Esophagus muscularis mucosa (tissue), 4 donors: ENCODE data around the gene FOLR2. TPM values are rescaled to one million over a fixed set of nuclear protein-coding genes. Genes with fewer than 3 reads are reported as not detected.

Experiments used
- DNase-seq: peaks from one replicate; pipeline ENCODE4 v3.0.0-alpha.2; 2017; ENCODE audit errors: extremely low spot score
- H3K27ac ChIP-seq, 4 donors: fragments of 200-600 bp; sonication (generic); replicated peaks in 1 of 4; 1 replicate in 3 of 4; 2 replicates in 1 of 4; pipeline ENCODE4 v1.5.1; 2016 to 2019; ENCODE audit warnings: mild to moderate bottlenecking in 1 of 4
- H3K27me3 ChIP-seq, 4 donors: fragments of 200-600 bp; sonication (generic); one replicate each; pipeline versions ENCODE4 v1.5.1 to v1.6.0; 2016 to 2019
- H3K36me3 ChIP-seq, 4 donors: fragments of 200-600 bp; sonication (generic); one replicate each; pipeline ENCODE4 v1.5.1; 2016 to 2019
- H3K4me1 ChIP-seq, 4 donors: fragments of 200-600 bp; sonication (generic); one replicate each; pipeline ENCODE4 v1.5.1; 2016 to 2019
- H3K4me3 ChIP-seq, 4 donors: fragments of 200-600 bp; sonication (generic); 1 replicate in 2 of 4; 2 replicates in 2 of 4; pipeline ENCODE4 v1.5.1; 2016 to 2019; ENCODE audit warnings: mild to moderate bottlenecking in 4 of 4, moderate library complexity in 1 of 4
- H3K9me3 ChIP-seq, 4 donors: fragments of 200-600 bp; sonication (generic); 1 replicate in 3 of 4; 2 replicates in 1 of 4; pipeline ENCODE4 v1.5.1; 2016 to 2019
- EP300 ChIP-seq: sonication (generic); formaldehyde crosslinking; IDR thresholded peaks from one replicate; pipeline ENCODE4 v1.6.1; 2017; ENCODE audit warnings: antibody characterized with exemption
- POLR2A ChIP-seq: fragments of 450-650 bp; IDR thresholded peaks from one replicate; pipeline ENCODE4 v1.6.1; 2017; ENCODE audit warnings: antibody characterized with exemption, moderate library complexity, mild to moderate bottlenecking, low read depth
- POLR2AphosphoS5 ChIP-seq, 2 donors: sonication (generic); formaldehyde crosslinking; IDR thresholded peaks; one replicate each; pipeline ENCODE4 v1.6.1; 2017; ENCODE audit warnings: antibody characterized with exemption in 2 of 2
- WGBS: methylation state at CpG from one replicate; pipeline ENCODE4 v1.1.5; 2018; 5-methylcytosine and 5-hydroxymethylcytosine counted together
- intact Hi-C: fragments of 100-400 bp; cut with DNase I; formaldehyde crosslinking; loops from one replicate; pipeline ENCODE4 v1.15.1; 2023
- total RNA-seq, 4 donors: library from RNA; depleted of rRNA; stranded (reverse); fragments of >200 nt; gene quantifications; one replicate each; pipeline versions ENCODE4 v1.1.0 to v1.2.1, GENCODE V29; 2016
- TF ChIP-seq, protein P1 (sequence below), 3 experiments: fragments of 200-600 bp in 2 of 3; fragments of 450-650 bp in 1 of 3; sonication (generic) in 2 of 3; IDR thresholded peaks; one replicate each; pipeline ENCODE4 v1.5.1; 2017 to 2019; ENCODE audit warnings: antibody characterized with exemption in 3 of 3, mild to moderate bottlenecking in 2 of 3, moderate library complexity in 1 of 3

FOLR2 gene
- total RNA-seq, 4 donors from 2014 or later: 26.6 to 78.7 (median 33.1) TPM

DNA sequence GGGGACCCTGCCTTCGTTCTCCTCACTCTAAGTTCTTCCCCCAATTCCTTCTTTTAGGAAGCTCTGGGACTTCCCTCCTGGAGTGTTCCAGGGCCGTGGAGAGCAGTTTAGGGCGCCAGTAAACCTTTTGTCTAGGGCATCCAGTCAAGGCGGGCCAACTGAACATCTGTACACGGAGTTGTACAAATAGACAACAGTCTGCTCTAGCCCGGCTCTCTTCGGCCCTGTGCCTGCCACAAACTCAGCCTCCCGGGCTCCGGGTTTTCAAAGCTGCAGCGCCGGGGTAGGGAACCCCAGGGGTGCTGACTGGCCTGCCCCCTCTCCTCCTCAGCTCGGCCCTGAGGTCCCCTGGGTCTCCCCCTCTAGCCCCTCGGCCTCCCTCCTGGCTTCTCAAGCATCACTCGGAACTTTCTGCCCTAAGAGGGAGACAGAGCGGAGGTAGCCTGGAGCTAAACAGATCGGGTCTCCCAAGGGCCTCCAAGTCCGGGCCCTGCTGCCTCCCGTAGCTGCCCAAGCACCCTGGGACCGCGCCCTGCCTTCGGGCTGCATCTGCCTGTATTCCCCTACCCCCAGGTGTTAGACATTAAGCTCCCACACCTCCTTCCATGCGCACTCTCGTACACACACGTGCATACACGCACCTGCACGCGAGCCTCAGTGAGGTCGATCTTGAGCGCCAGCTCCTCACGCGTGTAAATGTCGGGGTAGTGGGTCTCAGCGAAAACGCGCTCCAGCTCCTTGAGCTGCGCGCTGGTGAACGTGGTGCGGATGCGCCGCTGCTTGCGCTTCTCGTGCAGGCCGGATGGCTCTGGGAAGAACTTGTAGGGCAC lies 24.1 kb downstream of the FOLR2 start:
- H3K36me3 ChIP-seq: peaks cover 9 to 28% (median 25%) of the 10 kb centered on the region in 4 donors
- no peak for TF ChIP-seq EP300
- H3K4me3 ChIP-seq: peak overlapping the region; percentile 47 to 62 (median 55)
- no peaks in the 10 kb centered on the region for H3K9me3 ChIP-seq
- peak overlapping the region; percentile 76 to 86 (median 78) for H3K27ac ChIP-seq
- no peak for DNase-seq
- peaks cover 18 to 52% (median 34%) of the 10 kb centered on the region in 4 donors for H3K27me3 ChIP-seq
- WGBS: 28% methylated on average over 17 of the region's 44 CpGs
- peaks cover 53 to 73% (median 71%) of the 10 kb centered on the region in 4 donors for H3K4me1 ChIP-seq
- intact Hi-C loops: no loop called here

DNA sequence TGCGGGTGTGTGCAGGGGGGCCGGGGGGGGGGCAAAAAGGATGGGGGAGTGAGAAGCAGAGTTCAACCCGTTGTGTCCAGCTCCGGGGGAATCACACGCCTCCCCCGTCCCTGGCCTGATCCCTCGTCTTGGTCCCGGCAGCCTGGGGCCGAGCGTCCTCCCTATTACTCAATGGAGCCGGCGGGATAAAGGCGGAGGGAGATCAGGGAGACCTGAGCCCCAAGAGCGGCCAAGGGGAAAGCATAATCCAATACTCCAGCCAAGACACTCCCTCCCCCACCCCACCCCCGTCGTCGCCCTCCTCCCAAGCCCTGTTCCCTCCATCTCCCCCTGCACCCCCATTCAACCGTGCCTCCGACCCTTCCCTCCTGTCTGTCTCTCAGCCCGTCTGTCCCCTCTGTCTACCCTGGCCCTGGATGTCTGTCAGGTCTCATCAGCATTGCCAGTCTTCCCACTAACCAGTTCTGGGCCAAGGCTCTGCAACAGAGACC lies 24.7 kb downstream of the FOLR2 start:
- Histone ChIP-seq H3K4me1 (peaks cover 50 to 66% (median 65%) of the 10 kb centered on the region in 4 donors), H3K9me3 (no peaks in the 10 kb centered on the region), H3K4me3 (no peak overlapping the region), H3K36me3 (peaks cover 9 to 22% (median 18%) of the 10 kb centered on the region in 4 donors), H3K27ac (no peak overlapping the region), H3K27me3 (peaks cover 18 to 59% (median 40%) of the 10 kb centered on the region in 4 donors)
- no peak for DNase-seq
- no peak for TF ChIP-seq POLR2A
- TF ChIP-seq, protein P1, sequence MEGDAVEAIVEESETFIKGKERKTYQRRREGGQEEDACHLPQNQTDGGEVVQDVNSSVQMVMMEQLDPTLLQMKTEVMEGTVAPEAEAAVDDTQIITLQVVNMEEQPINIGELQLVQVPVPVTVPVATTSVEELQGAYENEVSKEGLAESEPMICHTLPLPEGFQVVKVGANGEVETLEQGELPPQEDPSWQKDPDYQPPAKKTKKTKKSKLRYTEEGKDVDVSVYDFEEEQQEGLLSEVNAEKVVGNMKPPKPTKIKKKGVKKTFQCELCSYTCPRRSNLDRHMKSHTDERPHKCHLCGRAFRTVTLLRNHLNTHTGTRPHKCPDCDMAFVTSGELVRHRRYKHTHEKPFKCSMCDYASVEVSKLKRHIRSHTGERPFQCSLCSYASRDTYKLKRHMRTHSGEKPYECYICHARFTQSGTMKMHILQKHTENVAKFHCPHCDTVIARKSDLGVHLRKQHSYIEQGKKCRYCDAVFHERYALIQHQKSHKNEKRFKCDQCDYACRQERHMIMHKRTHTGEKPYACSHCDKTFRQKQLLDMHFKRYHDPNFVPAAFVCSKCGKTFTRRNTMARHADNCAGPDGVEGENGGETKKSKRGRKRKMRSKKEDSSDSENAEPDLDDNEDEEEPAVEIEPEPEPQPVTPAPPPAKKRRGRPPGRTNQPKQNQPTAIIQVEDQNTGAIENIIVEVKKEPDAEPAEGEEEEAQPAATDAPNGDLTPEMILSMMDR (IDR thresholded peaks at IDR 0.05): no peak
- no peak for TF ChIP-seq POLR2AphosphoS5 (IDR thresholded peaks at IDR 0.05)
- TF ChIP-seq EP300: no peak
- intact Hi-C loops: no loop called here
- 55% methylated on average over 19 of the region's 20 CpGs for WGBS

DNA sequence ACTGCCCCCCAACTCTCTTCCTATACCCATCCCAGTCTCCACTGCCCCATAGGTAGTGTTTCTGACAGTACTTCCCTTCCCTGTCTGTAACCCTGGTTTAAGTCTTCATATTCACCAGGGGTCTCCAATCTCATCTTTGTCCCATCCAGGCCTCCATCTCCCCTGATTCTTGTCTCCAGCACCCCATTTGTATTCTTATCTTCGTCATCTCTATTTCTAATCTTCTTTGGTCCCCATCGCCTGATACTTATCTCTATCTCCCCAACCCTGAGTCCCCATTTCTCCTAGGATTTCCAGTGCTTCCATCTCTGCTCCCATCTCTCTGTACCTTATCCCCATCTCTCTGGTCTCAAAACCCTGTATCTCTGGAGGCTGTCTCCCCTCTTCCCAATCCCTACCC lies 25.5 kb downstream of the FOLR2 start:
- Histone ChIP-seq H3K27me3 (peaks cover 18 to 67% (median 44%) of the 10 kb centered on the region in 4 donors), H3K4me1 (peaks cover 50 to 58% (median 57%) of the 10 kb centered on the region in 4 donors), H3K9me3 (no peaks in the 10 kb centered on the region), H3K27ac (no peak overlapping the region), H3K36me3 (peaks cover 6 to 14% (median 10%) of the 10 kb centered on the region in 4 donors), H3K4me3 (no peak overlapping the region)
- intact Hi-C loops: no loop called here
- no peak for DNase-seq
- TF ChIP-seq EP300: no peak
- TF ChIP-seq POLR2AphosphoS5 (IDR thresholded peaks at IDR 0.05): no peak
- TF ChIP-seq POLR2A: no peak
- TF ChIP-seq, protein P1 (IDR thresholded peaks at IDR 0.05): no peak
- WGBS: 95% methylated on average over 2 of the region's 2 CpGs

GRCh38 chr11:72243173-72244059 lies 26.8 kb downstream of the FOLR2 start:
- no peak for DNase-seq
- Histone ChIP-seq H3K27ac (no peak overlapping the region), H3K4me3 (peak overlapping the region; percentile 18 to 41 (median 24)), H3K9me3 (no peaks in the 10 kb centered on the region), H3K27me3 (peaks cover 18 to 67% (median 44%) of the 10 kb centered on the region in 4 donors), H3K4me1 (peaks cover 38 to 45% (median 44%) of the 10 kb centered on the region in 4 donors), H3K36me3 (peaks cover 0 to 2% (median under 1%) of the 10 kb centered on the region in 4 donors)
- TF ChIP-seq POLR2AphosphoS5 (IDR thresholded peaks at IDR 0.05) (no peak), POLR2A (no peak), EP300 (no peak)
- TF ChIP-seq, protein P1 (IDR thresholded peaks at IDR 0.05): no peak
- WGBS: 35% methylated on average over 44 of the region's 58 CpGs
- intact Hi-C loops: no loop called here

- peaks cover 32 to 39% (median 38%) of the 10 kb centered on the region in 4 donors for H3K4me1 ChIP-seq
- intact Hi-C loops: no loop called here
- H3K4me3 ChIP-seq: peak within 1 kb of the TSS; percentile 18 to 41 (median 24)
- TF ChIP-seq EP300 (no peak), POLR2A (no peak), POLR2AphosphoS5 (IDR thresholded peaks at IDR 0.05) (no peak)
- TF ChIP-seq, protein P1 (IDR thresholded peaks at IDR 0.05): no peak
- H3K27me3 ChIP-seq: peaks cover 18 to 67% (median 44%) of the 10 kb centered on the region in 4 donors
- H3K27ac ChIP-seq: no peak within 1 kb of the TSS
- H3K9me3 ChIP-seq: no peaks in the 10 kb centered on the region
- 0% methylated on average over 5 of the region's 37 CpGs for WGBS
- H3K36me3 ChIP-seq: no peaks in the 10 kb centered on the region
- DNase-seq: no peak
Observed at GRCh38 chr11:72244060-72244360, 27.4 kb downstream of the FOLR2 start, which contains the start of gene PHOX2A. PHOX2A (minus strand) TSS chr11:72244176; CDS start chr11:72244004, 172 bp downstream.
